NCI-H524 treated with DMSO at 0.1 percent for 48 hours (cell line): ENCODE measurements around the gene TUSC2.

Experiments used
- DNase-seq: peaks from one replicate; lab custom pipeline; 2025; lab: John Stamatoyannopoulos, UW

TUSC2 gene

DNA sequence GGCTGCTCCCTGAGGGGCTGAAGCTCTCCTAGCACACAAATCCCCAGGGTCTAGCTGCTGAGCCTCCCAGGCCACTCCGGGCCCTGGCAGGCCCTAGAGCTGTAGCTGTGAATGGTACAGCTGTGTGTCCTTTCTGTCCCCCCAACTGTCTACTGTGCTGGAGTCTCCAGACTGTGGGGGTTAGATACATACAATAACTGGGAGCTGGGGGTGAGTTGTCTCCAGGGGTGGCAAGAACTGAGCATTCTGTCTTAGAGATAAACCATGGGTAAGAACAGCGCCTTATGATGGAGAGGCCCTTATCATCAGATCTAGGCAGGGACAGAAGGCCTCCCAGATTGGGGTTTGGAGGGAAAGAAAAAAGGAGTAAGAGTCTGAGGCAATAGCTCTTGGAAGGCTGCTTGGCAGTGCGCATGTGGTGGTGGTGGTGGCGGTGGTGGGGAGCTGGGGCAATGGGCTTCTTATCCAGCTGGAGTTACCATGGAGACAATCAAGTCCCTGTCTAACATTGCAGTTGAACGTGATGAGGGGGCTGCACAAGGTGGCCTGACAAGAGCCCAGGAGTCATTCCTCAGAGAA is 26.3 kb upstream of the TUSC2 start:
- DNase-seq, result no peak

- no peak for DNase-seq
These were observed 25.4 kb upstream of the TUSC2 start for GRCh38 chr3:50353245-50354004.

DNA sequence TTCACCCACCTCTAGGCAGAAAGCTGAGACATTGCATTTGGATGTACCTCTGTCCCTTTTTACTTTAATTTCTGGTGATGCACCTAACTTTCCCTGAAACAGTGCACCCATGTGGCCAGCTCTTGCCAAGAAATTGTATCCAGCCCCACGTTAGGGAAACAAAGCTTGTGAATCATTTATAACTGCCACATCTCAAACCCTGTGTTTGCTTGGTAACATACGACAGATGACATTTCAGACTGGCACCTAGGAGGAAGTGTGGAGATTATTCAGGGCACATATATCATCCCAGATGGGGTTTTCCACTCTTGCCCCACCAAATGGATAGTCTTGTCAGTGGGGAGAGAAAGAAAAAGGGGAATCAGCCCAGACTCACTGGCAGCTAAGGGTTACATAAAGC is 24.8 kb upstream of the TUSC2 start:
- no peak for DNase-seq

- DNase-seq, result no peak
These were observed 23.3 kb upstream of the TUSC2 start for GRCh38 chr3:50351323-50351697.

- DNase-seq, result peak; percentile 50
These were observed 22.7 kb upstream of the TUSC2 start, which contains the start of the genes CYB561D2 and NPRL2 for GRCh38 chr3:50350527-50351322. Gene CYB561D2, plus strand, starts transcription at chr3:50350862. Its CDS starts 572 bp downstream, at chr3:50351434. Gene NPRL2, minus strand, starts transcription at chr3:50350775. Its CDS starts 123 bp downstream, at chr3:50350652.

DNA sequence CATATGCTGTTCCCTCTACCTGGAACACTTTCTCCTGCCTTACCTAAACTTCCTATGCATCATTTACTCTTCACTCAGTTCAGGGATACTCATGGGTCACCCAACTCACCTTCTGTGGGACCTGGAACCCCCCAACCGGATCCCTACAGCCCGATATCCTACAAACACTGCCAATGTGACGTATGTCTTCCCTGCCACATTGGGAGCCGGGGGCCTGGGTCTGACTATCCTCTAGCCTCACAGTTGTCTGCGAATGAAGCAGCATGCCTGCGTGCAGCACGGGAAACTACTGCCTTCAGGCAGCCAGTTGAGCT is 22.1 kb upstream of the TUSC2 start:
- no peak for DNase-seq

DNA sequence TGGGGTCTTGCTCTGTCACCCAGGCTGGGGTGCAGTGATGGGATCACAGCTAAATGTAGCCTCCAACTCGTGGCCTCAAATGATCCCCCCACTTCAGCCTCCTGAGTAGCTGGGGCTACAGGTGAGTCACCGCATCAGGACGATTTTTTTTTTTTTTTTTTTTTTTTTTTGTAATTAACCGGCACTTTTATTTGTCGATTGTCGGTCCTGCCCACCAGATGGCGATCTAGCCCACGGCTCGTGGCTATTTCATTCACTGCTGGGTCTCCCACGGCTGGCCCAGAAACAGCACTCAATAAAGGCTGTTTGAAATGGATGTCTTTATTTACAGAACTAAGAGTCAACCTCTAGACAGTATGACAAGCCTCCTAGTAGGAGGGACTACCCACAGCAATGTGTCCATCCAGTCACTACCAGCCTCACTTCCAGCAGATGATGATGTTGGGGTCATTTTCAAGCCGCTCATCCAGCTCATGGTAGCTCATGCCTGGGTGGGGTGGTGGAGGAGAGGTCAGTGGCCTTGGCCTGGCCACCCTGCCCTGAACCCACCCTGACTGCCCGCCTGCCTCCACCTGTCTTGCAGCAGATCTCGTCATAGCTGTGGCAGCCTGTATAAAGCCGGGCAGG is 19.3 kb upstream of the TUSC2 start:
- DNase-seq, result no peak

- no peak for DNase-seq
These were observed 17.7 kb upstream of the TUSC2 start, which contains the start of gene ZMYND10 for GRCh38 chr3:50345586-50346234. Gene ZMYND10, minus strand, starts transcription at chr3:50345732. Its CDS starts 153 bp downstream, at chr3:50345579.

DNA sequence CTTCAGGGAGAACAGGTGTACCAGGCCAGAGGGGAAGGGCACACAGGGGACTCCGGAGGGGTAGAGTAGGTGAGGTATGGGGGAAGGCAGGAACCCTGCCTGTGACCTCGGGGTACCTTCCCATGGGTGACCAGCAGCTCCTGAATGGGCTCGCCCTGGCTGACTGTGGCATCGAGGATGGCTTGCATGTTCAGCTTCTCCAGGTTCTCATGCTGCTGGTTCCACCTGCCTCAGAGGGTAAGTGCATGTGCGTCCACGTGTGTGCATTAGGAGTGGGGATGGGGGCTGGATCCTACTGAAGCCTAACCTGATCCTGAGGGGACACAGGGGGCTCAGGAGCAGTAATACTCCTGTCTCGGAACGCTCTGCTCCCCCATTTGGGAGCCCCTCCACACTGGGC is 17.0 kb upstream of the TUSC2 start:
- no peak for DNase-seq

DNA sequence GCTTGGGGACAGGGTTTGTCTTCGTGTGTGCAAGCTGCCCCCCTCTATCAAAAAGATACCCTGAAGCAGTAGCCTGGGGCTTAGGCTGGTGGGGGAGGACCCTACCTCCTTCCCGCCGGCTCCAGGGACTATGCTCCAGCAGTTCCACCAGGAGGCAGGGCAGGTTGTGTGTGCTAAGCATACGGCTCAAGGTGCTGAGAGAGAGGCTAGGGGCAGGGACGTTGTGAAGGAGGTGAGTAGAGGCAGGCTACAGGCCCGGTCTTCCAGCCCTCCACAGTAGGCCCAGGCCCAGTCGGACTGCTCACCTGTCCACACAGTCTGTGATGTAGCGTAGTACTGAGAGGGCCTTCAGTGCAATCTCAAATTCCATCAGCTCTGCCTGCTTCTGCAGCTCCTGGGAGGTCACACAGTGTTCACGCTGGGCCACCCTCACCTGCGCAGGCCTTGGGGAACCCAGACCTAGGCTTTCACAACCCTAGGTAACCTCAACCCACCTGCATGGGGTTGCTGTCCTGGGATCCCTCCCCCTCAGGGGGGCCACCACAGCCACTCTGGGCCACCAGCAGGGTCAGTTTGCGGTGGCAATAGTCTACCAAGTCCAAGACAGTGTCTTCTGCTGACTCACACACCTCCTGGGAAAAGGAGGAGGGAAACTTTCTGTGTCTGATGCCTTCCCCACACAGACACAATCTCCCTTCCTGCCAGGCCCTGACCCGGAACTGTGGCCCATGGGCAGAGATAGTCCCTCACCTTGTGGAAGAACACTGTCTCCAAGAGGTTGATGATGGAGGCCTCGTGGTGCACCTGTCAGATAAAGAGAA is 15.0 kb upstream of the TUSC2 start:
- DNase-seq, result no peak

- no peak for DNase-seq
These were observed 14.1 kb upstream of the TUSC2 start for GRCh38 chr3:50341996-50342650.

DNA sequence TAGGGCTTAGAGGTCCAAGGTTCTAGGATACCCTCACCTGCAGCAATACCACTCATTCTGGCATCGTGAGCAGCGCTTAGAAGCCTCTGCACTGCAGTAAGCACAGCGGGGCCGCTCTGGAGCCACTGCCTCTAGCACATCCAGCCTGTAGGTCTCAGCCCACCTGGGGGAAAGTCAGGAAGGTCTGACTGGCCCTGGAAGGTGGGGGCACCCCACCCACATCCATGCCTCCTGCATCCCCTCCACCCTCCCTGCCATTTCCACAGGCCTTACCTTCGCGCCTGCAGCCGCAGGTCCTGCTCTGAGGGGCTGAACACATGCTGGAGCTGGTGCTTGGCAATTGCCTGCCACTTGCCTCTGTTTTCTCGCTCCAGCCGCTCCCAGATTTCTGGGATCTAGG is 13.5 kb upstream of the TUSC2 start:
- no peak for DNase-seq

- DNase-seq, result no peak
These were observed 12.7 kb upstream of the TUSC2 start, which contains the start of gene RASSF1 for GRCh38 chr3:50340448-50341329. Gene RASSF1, minus strand, starts transcription at chr3:50340836. Its CDS starts 31 bp downstream, at chr3:50340805.

GRCh38 chr3:50340147-50340447 is 12.1 kb upstream of the TUSC2 start:
- no peak for DNase-seq

GRCh38 chr3:50339485-50340146 is 11.6 kb upstream of the TUSC2 start:
- no peak for DNase-seq

DNA sequence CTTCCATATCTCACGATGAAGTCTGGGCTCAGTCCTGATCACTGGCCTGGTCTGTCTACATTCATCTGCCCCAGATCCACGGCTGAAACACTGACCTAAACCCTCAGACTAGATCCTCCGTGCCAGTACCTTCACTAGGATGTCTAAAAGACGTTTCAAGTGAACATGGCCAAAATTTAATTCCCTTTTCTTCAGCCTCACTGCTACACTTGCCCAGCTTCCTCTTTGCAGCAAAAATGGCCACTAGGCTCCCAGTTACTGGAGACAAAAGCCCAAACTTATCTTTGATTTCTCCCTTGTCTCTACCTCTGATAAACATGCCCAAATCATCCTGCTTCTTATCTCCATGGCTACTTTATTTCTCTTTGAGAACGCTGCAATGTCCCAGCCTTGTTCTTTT is 10.9 kb upstream of the TUSC2 start:
- no peak for DNase-seq

- peak; percentile 90 for DNase-seq
These were observed 9.3 kb upstream of the TUSC2 start for GRCh38 chr3:50337175-50337861.

GRCh38 chr3:50336452-50337174 is 8.6 kb upstream of the TUSC2 start:
- no peak for DNase-seq
